WTC11 (cell line): ENCODE results near the gene GTPBP6. TPM values are rescaled to one million over a fixed set of nuclear protein-coding genes. Genes with fewer than 3 reads are reported as not detected.
A peak's percentile ranks its signal among the peaks of the same experiment; 100 is the strongest.
"Not testable (repeated sequence)": the region's sequence is repeated elsewhere in the genome, so short reads cannot be mapped to it uniquely, and the experiment has no call there.

ENCODE experiments used
- ATAC-seq: fragments of 200-7000 bp; cut with Tn5 transposase; 2 replicates; pipeline ENCODE4 v1.10.0; 2021; ENCODE audit warnings: mild to moderate bottlenecking, moderate library complexity
- CTCF ChIA-PET: fragments of 300-600 bp; sonication (Branson Sonifier 250); formaldehyde crosslinking; loops from one replicate; lab custom pipeline; 2021; ENCODE audit warnings: antibody characterized with exemption; lab: Charles Lee
- POLR2A ChIA-PET: fragments of 350-600 bp; sonication (Branson Sonifier 250); formaldehyde crosslinking; loops from one replicate; lab custom pipeline; 2021; ENCODE audit warnings: antibody characterized with exemption; lab: Charles Lee
- DNase-seq: peaks from one replicate; pipeline ENCODE4 v3.0.0; 2021; ENCODE audit warnings: low spot score
- H3K27ac Mint-ChIP-seq: 2 replicates; pipeline ENCODE4 v1.8.0; 2021; ENCODE audit warnings: mixed read lengths
- H3K27me3 Mint-ChIP-seq: 2 replicates; pipeline ENCODE4 v1.8.0; 2021; ENCODE audit warnings: low read depth, mild to moderate bottlenecking, moderate library complexity, mixed read lengths
- H3K36me3 Mint-ChIP-seq: 2 replicates; pipeline ENCODE4 v1.8.0; 2021; ENCODE audit warnings: mixed read lengths
- H3K4me1 Mint-ChIP-seq: 2 replicates; pipeline ENCODE4 v1.8.0; 2022; ENCODE audit warnings: mixed read lengths
- H3K4me3 Mint-ChIP-seq: 2 replicates; pipeline ENCODE4 v1.8.0; 2021; ENCODE audit warnings: mild to moderate bottlenecking, moderate library complexity, mixed read lengths
- H3K9me3 Mint-ChIP-seq: 2 replicates; pipeline ENCODE4 v1.8.0; 2021; ENCODE audit warnings: mixed read lengths
- GTF2I ChIP-seq: fragments of 250-450 bp; sonication (Bioruptor Pico); conservative IDR thresholded peaks from 2 replicates; pipeline ENCODE4 v1.4.0; 2021; ENCODE audit warnings: mild to moderate bottlenecking
- JAZF1 ChIP-seq: fragments of 250-450 bp; sonication (Bioruptor Pico); IDR thresholded peaks from 2 replicates; pipeline ENCODE4 v1.9.0; 2021; ENCODE audit warnings: moderate library complexity, mild to moderate bottlenecking, inconsistent platforms
- NFATC4 ChIP-seq: fragments of 250-450 bp; sonication (Bioruptor Pico); IDR thresholded peaks from 2 replicates; pipeline ENCODE4 v1.9.0; 2021; ENCODE audit warnings: mild to moderate bottlenecking
- SMAD4 ChIP-seq: sonication (generic); formaldehyde crosslinking; IDR thresholded peaks from 2 replicates; pipeline ENCODE4 v1.8.0; 2022; ENCODE audit warnings: mild to moderate bottlenecking, missing genetic modification reagents
- SP1 ChIP-seq: sonication (generic); formaldehyde crosslinking; conservative IDR thresholded peaks from 2 replicates; pipeline ENCODE4 v1.8.1; 2022; ENCODE audit warnings: missing genetic modification reagents
- ZBTB21 ChIP-seq: sonication (generic); formaldehyde crosslinking; IDR thresholded peaks from 2 replicates; pipeline ENCODE4 v1.8.1; 2023; ENCODE audit warnings: mild to moderate bottlenecking, missing genetic modification reagents, borderline replicate concordance
- ZNF138 ChIP-seq: sonication (generic); formaldehyde crosslinking; conservative IDR thresholded peaks from 2 replicates; pipeline ENCODE4 v1.8.1; 2022; ENCODE audit warnings: mild to moderate bottlenecking, moderate library complexity, missing genetic modification reagents
- total RNA-seq: library from RNA; stranded (reverse); gene quantifications from 3 replicates; pipeline ENCODE4 v1.2.3, GENCODE V29; 2021
- TF ChIP-seq, protein P1 (sequence below): sonication (generic); formaldehyde crosslinking; IDR thresholded peaks from 2 replicates; pipeline ENCODE4 v1.8.1; 2023; ENCODE audit warnings: mild to moderate bottlenecking, missing genetic modification reagents
- TF ChIP-seq, protein P2 (sequence below): fragments of 250-450 bp; sonication (Bioruptor Pico); IDR thresholded peaks from 2 replicates; pipeline ENCODE4 v1.9.0; 2021; ENCODE audit warnings: mild to moderate bottlenecking
- TF ChIP-seq, protein P3 (sequence below): fragments of 250-450 bp; sonication (Bioruptor Pico); IDR thresholded peaks from 2 replicates; pipeline ENCODE4 v2.1.2; 2022; ENCODE audit warnings: mild to moderate bottlenecking, moderate library complexity
- TF ChIP-seq, protein P4 (sequence below): sonication (generic); formaldehyde crosslinking; IDR thresholded peaks from 2 replicates; pipeline ENCODE4 v1.8.1; 2022; ENCODE audit warnings: low read depth, mild to moderate bottlenecking, moderate library complexity, missing genetic modification reagents, borderline replicate concordance
- TF ChIP-seq, protein P5 (sequence below): sonication (generic); formaldehyde crosslinking; IDR thresholded peaks from 2 replicates; pipeline ENCODE4 v1.8.1; 2022; ENCODE audit warnings: mild to moderate bottlenecking, moderate library complexity, missing genetic modification reagents
- TF ChIP-seq, protein P6 (sequence below): fragments of 250-450 bp; sonication (Bioruptor Pico); IDR thresholded peaks from 2 replicates; pipeline ENCODE4 v1.9.0; 2021; ENCODE audit warnings: moderate library complexity, mild to moderate bottlenecking, inconsistent platforms, borderline replicate concordance

Gene GTPBP6
- total RNA-seq, 1 experiment from 2014 or later, result 63.9 TPM

DNA sequence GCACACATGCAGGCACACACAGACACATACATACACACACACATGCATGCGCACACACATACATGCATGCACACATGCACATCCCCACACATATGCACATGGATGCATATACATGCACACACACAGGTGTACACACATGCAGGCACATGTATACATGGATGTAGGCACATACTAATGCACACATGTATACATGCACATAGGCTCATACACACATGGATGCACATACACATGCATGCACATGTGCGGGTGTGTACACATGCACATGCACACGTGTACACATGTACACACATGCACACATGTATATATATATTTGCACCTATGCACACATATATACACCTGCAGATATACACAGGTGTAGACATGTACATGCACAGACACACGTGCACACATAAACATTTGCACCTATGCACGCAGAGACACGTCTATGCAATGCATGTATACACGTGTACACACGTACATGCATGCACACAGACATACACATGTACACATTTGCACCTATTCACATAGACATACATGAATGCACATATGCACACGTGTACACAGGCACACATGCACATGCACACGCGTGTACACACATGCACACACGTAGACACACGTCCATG is 33.4 kb downstream of the GTPBP6 start (continued):
- TF ChIP-seq ZNF138 (CRISPR knock-in tag) (no peak), ZBTB21 (CRISPR knock-in tag) (no peak), NFATC4 (no peak), GTF2I (CRISPR knock-in tag) (no peak)
- TF ChIP-seq, protein P1, sequence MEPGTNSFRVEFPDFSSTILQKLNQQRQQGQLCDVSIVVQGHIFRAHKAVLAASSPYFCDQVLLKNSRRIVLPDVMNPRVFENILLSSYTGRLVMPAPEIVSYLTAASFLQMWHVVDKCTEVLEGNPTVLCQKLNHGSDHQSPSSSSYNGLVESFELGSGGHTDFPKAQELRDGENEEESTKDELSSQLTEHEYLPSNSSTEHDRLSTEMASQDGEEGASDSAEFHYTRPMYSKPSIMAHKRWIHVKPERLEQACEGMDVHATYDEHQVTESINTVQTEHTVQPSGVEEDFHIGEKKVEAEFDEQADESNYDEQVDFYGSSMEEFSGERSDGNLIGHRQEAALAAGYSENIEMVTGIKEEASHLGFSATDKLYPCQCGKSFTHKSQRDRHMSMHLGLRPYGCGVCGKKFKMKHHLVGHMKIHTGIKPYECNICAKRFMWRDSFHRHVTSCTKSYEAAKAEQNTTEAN, result no peak
- TF ChIP-seq, protein P2, sequence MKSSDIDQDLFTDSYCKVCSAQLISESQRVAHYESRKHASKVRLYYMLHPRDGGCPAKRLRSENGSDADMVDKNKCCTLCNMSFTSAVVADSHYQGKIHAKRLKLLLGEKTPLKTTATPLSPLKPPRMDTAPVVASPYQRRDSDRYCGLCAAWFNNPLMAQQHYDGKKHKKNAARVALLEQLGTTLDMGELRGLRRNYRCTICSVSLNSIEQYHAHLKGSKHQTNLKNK, result no peak

DNA sequence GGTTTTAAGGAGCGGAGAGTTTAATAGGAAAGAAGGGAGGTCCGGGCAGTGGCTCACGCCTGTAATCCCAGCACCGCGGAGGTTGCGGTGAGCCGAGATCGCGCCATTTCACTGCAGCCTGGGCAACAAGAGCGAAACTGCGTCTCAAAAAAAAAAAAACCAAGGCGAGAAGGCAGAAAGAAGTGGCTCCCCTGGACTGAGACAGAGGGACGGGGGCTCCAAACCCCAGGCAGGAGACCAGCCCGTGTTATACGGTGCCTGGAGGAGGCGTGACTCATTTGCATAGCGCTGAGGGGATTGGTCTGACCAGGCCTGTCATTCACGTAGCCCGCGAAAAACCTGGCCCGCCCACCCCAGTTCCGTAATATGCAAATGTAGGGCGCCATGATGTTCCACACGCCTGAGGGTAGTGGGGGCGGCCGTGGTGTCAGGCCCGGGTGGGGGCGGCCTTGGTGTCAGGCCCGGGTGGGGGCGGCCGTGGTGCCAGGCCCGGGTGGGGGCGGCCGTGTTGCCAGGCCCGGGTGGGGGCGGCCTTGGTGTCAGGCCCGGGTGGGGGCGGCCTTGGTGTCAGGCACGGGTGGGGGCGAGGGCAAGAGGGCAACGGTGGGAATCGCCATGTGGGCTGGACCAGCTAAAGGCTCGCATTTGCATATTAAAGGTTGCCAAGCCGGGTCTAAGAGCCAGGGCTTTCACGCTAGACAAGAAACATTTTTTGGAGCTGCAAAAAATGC is 35.3 kb downstream of the GTPBP6 start:
- peaks cover 48% of the 10 kb centered on the region for H3K36me3 Mint-ChIP-seq
- H3K4me3 Mint-ChIP-seq, result peak overlapping the region; percentile 85
- POLR2A ChIA-PET, result no interaction called here
- no peaks in the 10 kb centered on the region for H3K27me3 Mint-ChIP-seq
- TF ChIP-seq JAZF1 (CRISPR knock-in tag), result no peak
- TF ChIP-seq, protein P3, sequence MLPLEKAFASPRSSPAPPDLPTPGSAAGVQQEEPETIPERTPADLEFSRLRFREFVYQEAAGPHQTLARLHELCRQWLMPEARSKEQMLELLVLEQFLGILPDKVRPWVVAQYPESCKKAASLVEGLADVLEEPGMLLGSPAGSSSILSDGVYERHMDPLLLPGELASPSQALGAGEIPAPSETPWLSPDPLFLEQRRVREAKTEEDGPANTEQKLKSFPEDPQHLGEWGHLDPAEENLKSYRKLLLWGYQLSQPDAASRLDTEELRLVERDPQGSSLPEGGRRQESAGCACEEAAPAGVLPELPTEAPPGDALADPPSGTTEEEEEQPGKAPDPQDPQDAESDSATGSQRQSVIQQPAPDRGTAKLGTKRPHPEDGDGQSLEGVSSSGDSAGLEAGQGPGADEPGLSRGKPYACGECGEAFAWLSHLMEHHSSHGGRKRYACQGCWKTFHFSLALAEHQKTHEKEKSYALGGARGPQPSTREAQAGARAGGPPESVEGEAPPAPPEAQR (CRISPR knock-in tag), result no peak
- TF ChIP-seq SMAD4, result no peak
- TF ChIP-seq SP1 (CRISPR knock-in tag), result peak; percentile 90
- TF ChIP-seq, protein P4, sequence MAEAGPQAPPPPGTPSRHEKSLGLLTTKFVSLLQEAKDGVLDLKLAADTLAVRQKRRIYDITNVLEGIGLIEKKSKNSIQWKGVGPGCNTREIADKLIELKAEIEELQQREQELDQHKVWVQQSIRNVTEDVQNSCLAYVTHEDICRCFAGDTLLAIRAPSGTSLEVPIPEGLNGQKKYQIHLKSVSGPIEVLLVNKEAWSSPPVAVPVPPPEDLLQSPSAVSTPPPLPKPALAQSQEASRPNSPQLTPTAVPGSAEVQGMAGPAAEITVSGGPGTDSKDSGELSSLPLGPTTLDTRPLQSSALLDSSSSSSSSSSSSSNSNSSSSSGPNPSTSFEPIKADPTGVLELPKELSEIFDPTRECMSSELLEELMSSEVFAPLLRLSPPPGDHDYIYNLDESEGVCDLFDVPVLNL, result no peak
- TF ChIP-seq, protein P5, sequence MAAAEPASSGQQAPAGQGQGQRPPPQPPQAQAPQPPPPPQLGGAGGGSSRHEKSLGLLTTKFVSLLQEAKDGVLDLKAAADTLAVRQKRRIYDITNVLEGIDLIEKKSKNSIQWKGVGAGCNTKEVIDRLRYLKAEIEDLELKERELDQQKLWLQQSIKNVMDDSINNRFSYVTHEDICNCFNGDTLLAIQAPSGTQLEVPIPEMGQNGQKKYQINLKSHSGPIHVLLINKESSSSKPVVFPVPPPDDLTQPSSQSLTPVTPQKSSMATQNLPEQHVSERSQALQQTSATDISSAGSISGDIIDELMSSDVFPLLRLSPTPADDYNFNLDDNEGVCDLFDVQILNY (CRISPR knock-in tag), result peak; percentile 81
- TF ChIP-seq, protein P6, sequence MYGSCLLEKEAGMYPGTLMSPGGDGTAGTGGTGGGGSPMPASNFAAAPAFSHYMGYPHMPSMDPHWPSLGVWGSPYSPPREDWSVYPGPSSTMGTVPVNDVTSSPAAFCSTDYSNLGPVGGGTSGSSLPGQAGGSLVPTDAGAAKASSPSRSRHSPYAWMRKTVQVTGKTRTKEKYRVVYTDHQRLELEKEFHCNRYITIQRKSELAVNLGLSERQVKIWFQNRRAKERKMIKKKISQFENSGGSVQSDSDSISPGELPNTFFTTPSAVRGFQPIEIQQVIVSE (CRISPR knock-in tag), result no peak
- peaks cover 31% of the 10 kb centered on the region for H3K4me1 Mint-ChIP-seq
- DNase-seq, result peak; percentile 94
- CTCF ChIA-PET, result no interaction called here
- H3K9me3 Mint-ChIP-seq, result 0 out of 2 replicates have a peak, but pooled peaks cover 6% of the 10 kb centered on the region
- peak overlapping the region; percentile 99 for H3K27ac Mint-ChIP-seq
- peak; percentile 94 for ATAC-seq

DNA sequence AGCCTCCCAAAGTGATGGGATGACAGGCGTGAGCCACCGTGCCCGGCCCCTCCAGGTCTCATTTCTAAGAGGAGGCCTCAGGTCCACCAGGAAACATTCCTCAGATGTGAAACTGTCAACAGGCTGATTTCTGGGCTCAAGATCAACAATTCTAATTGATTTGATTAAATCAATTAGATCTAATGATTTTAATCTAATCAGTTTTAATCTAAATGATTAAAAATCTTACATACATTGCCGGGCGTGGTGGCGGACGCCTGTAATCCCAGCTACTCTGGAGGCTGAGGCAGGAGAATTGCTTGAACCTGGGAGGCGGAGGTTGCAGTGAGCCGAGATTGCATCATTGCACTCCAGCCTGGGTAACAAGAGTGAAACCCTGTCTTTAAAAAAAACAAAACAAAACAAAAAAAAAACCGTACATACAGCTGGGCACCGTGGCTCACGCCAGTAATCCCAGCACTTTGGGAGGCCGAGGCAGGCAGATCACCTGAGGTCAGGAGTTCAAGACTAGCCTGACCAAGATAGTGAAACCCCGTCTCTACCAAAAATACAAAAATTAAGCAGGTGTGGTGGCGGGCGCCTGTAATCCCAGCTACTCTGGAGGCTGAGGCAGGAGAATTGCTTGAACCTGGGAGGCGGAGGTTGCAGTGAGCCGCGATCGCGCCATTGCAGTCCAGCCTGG is 36.5 kb downstream of the GTPBP6 start:
- CTCF ChIA-PET, POLR2A ChIA-PET, H3K27me3 Mint-ChIP-seq, H3K9me3 Mint-ChIP-seq, ATAC-seq, DNase-seq: not testable (repeated sequence)
- peaks cover 44% of the 10 kb centered on the region for H3K36me3 Mint-ChIP-seq
- peak overlapping the region; percentile 91 for H3K4me3 Mint-ChIP-seq
- peak overlapping the region; percentile 84 for H3K27ac Mint-ChIP-seq
- H3K4me1 Mint-ChIP-seq, result peaks cover 35% of the 10 kb centered on the region
